ENCODE measurements around the gene ASCC3.

Gene ASCC3

DNA sequence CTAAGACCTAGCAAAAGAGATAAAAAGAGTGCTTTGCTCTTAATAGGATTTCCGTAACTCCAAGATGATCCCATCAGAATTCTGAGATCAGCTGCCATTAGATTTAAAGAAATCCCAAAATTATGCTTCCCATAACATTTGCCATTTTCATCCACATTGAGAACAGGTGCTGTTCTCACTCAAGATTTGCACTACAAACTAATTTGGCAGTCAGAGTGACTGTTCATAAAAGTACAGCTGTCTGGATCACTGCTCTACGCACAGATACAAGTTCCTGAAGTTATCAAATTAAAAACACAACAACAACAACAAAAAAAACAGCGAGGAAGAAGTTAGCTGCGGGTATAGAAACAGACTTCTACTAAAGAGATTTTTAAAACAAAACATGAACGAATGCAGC lies 58.1 kb downstream of the ASCC3 start:
- Histone ChIP-seq H3K4me3 (no peak overlapping the region), H3K9me3 (no peaks in the 10 kb centered on the region), H3K27ac (no peak overlapping the region), H3K4me1 (no peaks in the 10 kb centered on the region), H3K36me3 (peaks cover 0 to under 1% (median 0%) of the 10 kb centered on the region in 3 donors), H3K27me3 (no peaks in the 10 kb centered on the region)
- no peak for DNase-seq
- TF ChIP-seq, protein P1, sequence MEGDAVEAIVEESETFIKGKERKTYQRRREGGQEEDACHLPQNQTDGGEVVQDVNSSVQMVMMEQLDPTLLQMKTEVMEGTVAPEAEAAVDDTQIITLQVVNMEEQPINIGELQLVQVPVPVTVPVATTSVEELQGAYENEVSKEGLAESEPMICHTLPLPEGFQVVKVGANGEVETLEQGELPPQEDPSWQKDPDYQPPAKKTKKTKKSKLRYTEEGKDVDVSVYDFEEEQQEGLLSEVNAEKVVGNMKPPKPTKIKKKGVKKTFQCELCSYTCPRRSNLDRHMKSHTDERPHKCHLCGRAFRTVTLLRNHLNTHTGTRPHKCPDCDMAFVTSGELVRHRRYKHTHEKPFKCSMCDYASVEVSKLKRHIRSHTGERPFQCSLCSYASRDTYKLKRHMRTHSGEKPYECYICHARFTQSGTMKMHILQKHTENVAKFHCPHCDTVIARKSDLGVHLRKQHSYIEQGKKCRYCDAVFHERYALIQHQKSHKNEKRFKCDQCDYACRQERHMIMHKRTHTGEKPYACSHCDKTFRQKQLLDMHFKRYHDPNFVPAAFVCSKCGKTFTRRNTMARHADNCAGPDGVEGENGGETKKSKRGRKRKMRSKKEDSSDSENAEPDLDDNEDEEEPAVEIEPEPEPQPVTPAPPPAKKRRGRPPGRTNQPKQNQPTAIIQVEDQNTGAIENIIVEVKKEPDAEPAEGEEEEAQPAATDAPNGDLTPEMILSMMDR (IDR thresholded peaks at IDR 0.05): no peak
- intact Hi-C loops (cut with DNase I; ENCODE audit: low total_unique reads): no loop called here

DNA sequence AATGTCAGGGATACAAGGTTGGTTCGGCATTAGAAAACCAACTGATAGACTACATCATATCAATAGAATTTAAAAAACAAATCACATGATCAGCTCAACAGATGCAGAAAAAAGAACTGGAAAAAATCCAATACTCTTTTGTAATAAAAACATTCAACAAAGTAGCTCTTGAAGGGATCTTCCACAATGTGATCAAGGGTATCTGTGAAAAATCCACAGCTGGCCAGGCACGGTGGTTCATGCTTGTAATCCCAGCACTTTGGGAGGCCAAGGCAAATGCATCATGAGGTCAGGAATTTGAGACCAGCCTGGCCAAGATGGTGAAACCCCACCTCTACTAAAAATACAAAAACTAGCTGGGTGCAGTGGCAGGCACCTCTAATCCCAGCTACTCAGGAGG lies 63.1 kb downstream of the ASCC3 start:
- H3K27ac ChIP-seq: no peak overlapping the region
- TF ChIP-seq, protein P1 (IDR thresholded peaks at IDR 0.05): no peak
- intact Hi-C loops (cut with DNase I; ENCODE audit: low total_unique reads): no loop called here
- no peak overlapping the region for H3K4me3 ChIP-seq
- H3K4me1 ChIP-seq: no peaks in the 10 kb centered on the region
- H3K9me3 ChIP-seq: no peaks in the 10 kb centered on the region
- DNase-seq: no peak
- H3K36me3 ChIP-seq: peaks cover 0 to 4% (median 0%) of the 10 kb centered on the region in 3 donors
- no peaks in the 10 kb centered on the region for H3K27me3 ChIP-seq

- Histone ChIP-seq H3K4me1 (no peaks in the 10 kb centered on the region), H3K27ac (no peak overlapping the region), H3K27me3 (no peaks in the 10 kb centered on the region), H3K9me3 (no peaks in the 10 kb centered on the region), H3K36me3 (peaks cover 0 to 4% (median 0%) of the 10 kb centered on the region in 3 donors), H3K4me3 (no peak overlapping the region)
- DNase-seq: no peak
- intact Hi-C loops (cut with DNase I; ENCODE audit: low total_unique reads): no loop called here
- TF ChIP-seq, protein P1 (IDR thresholded peaks at IDR 0.05): no peak
These were observed 71.1 kb downstream of the ASCC3 start for GRCh38 chr6:100810015-100810414.

DNA sequence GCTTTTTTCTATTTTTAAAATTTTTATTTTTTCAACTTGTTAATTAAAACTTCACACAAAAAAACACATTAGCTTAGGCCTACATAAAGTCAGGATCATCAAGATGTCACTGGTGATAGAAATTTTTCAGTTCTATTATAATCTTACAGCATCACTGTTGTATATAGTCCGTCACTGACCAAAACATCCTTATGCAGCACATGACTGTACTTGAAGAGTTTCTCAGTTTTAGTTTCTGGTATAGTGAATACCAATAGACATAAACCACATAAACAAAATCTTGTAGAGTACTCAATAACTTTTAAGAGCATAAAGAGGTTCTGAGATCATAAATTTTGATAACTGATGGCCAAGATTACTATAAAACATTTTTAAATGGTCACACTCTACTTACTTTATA lies 71.8 kb downstream of the ASCC3 start:
- no peaks in the 10 kb centered on the region for H3K4me1 ChIP-seq
- intact Hi-C loops (cut with DNase I; ENCODE audit: low total_unique reads): no loop called here
- H3K4me3 ChIP-seq: no peak overlapping the region
- H3K27me3 ChIP-seq: no peaks in the 10 kb centered on the region
- no peak overlapping the region for H3K27ac ChIP-seq
- no peaks in the 10 kb centered on the region for H3K9me3 ChIP-seq
- no peak for DNase-seq
- TF ChIP-seq, protein P1 (IDR thresholded peaks at IDR 0.05): no peak
- H3K36me3 ChIP-seq: peaks cover 0 to 7% (median 0%) of the 10 kb centered on the region in 3 donors

- Histone ChIP-seq H3K4me1 (no peaks in the 10 kb centered on the region), H3K27me3 (no peaks in the 10 kb centered on the region), H3K27ac (no peak overlapping the region), H3K36me3 (peaks cover 0 to 4% (median 0%) of the 10 kb centered on the region in 3 donors), H3K4me3 (no peak overlapping the region), H3K9me3 (no peaks in the 10 kb centered on the region)
- DNase-seq: no peak
- TF ChIP-seq, protein P1 (IDR thresholded peaks at IDR 0.05): no peak
- intact Hi-C loops (cut with DNase I; ENCODE audit: low total_unique reads): no loop called here
These were observed 72.4 kb downstream of the ASCC3 start for GRCh38 chr6:100808638-100809275.

All from tibial artery (tissue), 4 donors.